Type B pancreatic cell (in vitro differentiated cells): ENCODE measurements around the gene KEL. TPM values are rescaled to one million over a fixed set of nuclear protein-coding genes. Genes with fewer than 3 reads are reported as not detected.
"Not testable (repeated sequence)": the region's sequence is repeated elsewhere in the genome, so short reads cannot be mapped to it uniquely, and the experiment has no call there.

Source experiments
- DNase-seq: peaks from one replicate; pipeline ENCODE4 v3.0.0; 2021; ENCODE audit warnings: mixed read lengths; ENCODE audit not compliant: unreplicated experiment; ENCODE audit errors: extremely low spot score
- H3K27ac Mint-ChIP-seq: 2 replicates; pipeline ENCODE4 v1.8.0; 2021; ENCODE audit warnings: mild to moderate bottlenecking, mixed read lengths
- H3K27me3 Mint-ChIP-seq: 2 replicates; pipeline ENCODE4 v1.8.0; 2021; ENCODE audit warnings: mixed read lengths
- H3K36me3 Mint-ChIP-seq: 2 replicates; pipeline ENCODE4 v1.8.0; 2021; ENCODE audit warnings: mixed read lengths
- H3K4me1 Mint-ChIP-seq: one replicate; pipeline ENCODE4 v1.8.0; 2021; ENCODE audit warnings: mixed read lengths; ENCODE audit not compliant: unreplicated experiment
- H3K4me3 Mint-ChIP-seq: 2 replicates; pipeline ENCODE4 v1.8.0; 2021; ENCODE audit warnings: mild to moderate bottlenecking, mixed read lengths
- H3K9me3 Mint-ChIP-seq: 2 replicates; pipeline ENCODE4 v1.8.0; 2021; ENCODE audit warnings: mixed read lengths
- CTCF ChIP-seq: fragments of 200-600 bp; sonication (generic); conservative IDR thresholded peaks from 2 replicates; pipeline ENCODE4 v1.5.0; 2021; ENCODE audit warnings: antibody characterized with exemption, mild to moderate bottlenecking
- total RNA-seq: library from RNA; stranded (reverse); gene quantifications from 2 replicates; pipeline ENCODE4 v1.2.1, GENCODE V29; 2021; ENCODE audit warnings: low replicate concordance

KEL gene
- total RNA-seq, 1 donor from 2014 or later: 2.8 TPM

- H3K27ac Mint-ChIP-seq: no peak overlapping the region
- no peaks in the 10 kb centered on the region for H3K27me3 Mint-ChIP-seq
- TF ChIP-seq CTCF: no peak
- no peaks in the 10 kb centered on the region for H3K36me3 Mint-ChIP-seq
- no peak for DNase-seq
- no peaks in the 10 kb centered on the region for H3K4me1 Mint-ChIP-seq
- H3K9me3 Mint-ChIP-seq: no peaks in the 10 kb centered on the region
- H3K4me3 Mint-ChIP-seq: no peak overlapping the region
Observed at GRCh38 chr7:142992427-142992826, 30.3 kb upstream of the KEL start.

DNA sequence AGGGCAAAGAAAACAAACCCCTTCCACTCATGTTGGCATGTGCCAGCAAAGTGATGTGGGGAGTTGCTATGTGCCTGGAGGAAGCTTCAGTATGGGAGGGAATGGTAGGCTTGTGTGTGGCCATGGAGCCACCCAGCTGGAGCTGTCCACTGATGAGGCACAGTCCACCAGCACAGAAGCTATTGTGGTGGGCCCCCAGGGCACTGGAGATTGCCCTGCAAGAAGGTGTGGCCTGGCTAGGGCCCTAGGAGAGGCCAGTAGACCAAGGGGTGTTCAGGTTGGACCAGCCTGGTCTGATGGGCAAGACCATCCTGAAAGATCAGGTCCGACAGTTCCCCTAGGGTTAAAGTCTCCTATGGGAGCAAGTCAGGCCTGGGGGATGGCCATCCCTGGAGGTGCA is 22.1 kb upstream of the KEL start:
- DNase-seq: no peak
- Mint-ChIP-seq H3K9me3 (no peaks in the 10 kb centered on the region), H3K27ac (no peak overlapping the region), H3K4me1 (no peaks in the 10 kb centered on the region), H3K4me3 (no peak overlapping the region), H3K36me3 (no peaks in the 10 kb centered on the region), H3K27me3 (peaks cover 5% of the 10 kb centered on the region)
- no peak for TF ChIP-seq CTCF

DNA sequence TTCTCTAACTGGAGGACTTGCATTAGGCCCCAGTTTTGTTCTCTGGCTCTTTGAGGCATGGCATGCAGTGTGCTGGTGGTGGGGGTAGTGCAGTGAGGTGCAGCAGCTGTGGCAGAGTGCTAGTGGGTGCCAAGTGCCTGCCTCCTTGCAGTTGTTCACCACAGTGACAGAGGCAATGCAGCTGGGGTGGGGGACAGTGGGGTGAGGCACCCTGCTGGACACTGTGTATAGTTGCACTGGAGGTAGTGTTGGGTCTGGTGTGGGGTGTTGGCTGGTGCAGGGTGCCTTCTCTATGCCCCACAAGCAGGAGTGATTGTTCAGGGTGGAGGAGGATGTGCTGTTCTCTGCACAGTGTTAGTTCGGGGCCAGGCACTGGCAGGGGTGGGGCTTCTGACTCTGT is 21.7 kb upstream of the KEL start:
- Mint-ChIP-seq H3K36me3 (no peaks in the 10 kb centered on the region), H3K4me3 (no peak overlapping the region), H3K27ac (no peak overlapping the region), H3K27me3 (peaks cover 5% of the 10 kb centered on the region), H3K4me1 (no peaks in the 10 kb centered on the region), H3K9me3 (peaks cover under 1% of the 10 kb centered on the region)
- TF ChIP-seq CTCF: no peak
- no peak for DNase-seq

DNA sequence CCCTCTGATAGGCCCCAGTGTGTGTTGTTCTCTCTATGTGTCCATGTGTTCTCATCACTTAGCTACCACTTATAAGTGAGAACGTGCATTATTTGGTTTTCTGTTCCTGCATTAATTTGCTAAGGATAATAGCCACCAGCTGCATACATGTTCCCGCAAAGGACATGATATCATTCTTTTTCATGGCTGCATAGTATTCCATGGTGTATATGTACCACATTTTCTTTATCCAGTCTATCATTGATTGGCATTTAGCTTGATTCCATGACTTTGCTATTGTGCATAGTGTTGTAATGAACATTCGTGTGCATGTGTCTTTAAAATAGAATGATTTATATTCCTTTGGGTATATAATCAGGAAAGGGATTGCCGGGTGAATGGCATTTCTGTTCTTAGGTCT is 16.2 kb upstream of the KEL start:
- DNase-seq, H3K36me3 Mint-ChIP-seq, H3K27ac Mint-ChIP-seq, H3K27me3 Mint-ChIP-seq, H3K4me1 Mint-ChIP-seq, H3K9me3 Mint-ChIP-seq, H3K4me3 Mint-ChIP-seq: not testable (repeated sequence)

- H3K9me3 Mint-ChIP-seq: peaks cover 8% of the 10 kb centered on the region
- no peak for TF ChIP-seq CTCF
- no peaks in the 10 kb centered on the region for H3K36me3 Mint-ChIP-seq
- H3K4me1 Mint-ChIP-seq: no peaks in the 10 kb centered on the region
- no peak for DNase-seq
- H3K27me3 Mint-ChIP-seq: no peaks in the 10 kb centered on the region
- no peak overlapping the region for H3K27ac Mint-ChIP-seq
- no peak overlapping the region for H3K4me3 Mint-ChIP-seq
Observed at GRCh38 chr7:142974626-142975025, 12.5 kb upstream of the KEL start.

DNA sequence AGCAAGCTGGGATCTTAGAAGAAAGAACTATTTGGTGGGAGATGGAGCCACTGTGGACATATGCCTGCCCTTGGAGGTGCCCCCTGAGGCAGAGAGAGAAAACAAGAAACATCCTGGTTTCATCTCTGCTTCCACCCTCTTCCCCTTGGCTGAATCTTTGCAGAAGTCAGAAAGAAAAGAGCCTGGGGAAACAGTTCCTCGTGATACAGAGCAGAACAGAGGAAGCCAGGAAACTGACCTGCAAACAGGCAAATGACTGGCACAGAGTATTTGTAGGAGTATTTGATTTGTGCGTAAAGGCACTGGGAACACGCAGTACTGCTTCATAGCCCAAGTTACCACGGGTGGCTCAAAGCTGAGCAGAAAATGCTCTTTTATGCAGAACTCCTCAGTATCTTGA is 7.0 kb upstream of the KEL start:
- DNase-seq: no peak
- no peak overlapping the region for H3K27ac Mint-ChIP-seq
- H3K36me3 Mint-ChIP-seq: no peaks in the 10 kb centered on the region
- no peak for TF ChIP-seq CTCF
- no peaks in the 10 kb centered on the region for H3K9me3 Mint-ChIP-seq
- H3K27me3 Mint-ChIP-seq: peaks cover 3% of the 10 kb centered on the region
- no peak overlapping the region for H3K4me3 Mint-ChIP-seq
- H3K4me1 Mint-ChIP-seq: no peaks in the 10 kb centered on the region
